GM12865 (cell line): ENCODE measurements around the gene ABHD12B.

Experiments used
- DNase-seq: peaks from one replicate; pipeline ENCODE4 v3.0.0; 2010; ENCODE audit warnings: low read depth
- H3K4me3 ChIP-seq: 2 replicates; pipeline ENCODE4 v1.5.1; 2011; ENCODE audit warnings: mild to moderate bottlenecking, low read depth, low read length, control low read depth
- TF ChIP-seq, protein P1 (sequence below): IDR thresholded peaks from 2 replicates; pipeline ENCODE4 v1.5.1; 2011; ENCODE audit warnings: low read length, control low read depth, low read depth, inconsistent platforms; ENCODE audit not compliant: insufficient read depth; ENCODE audit errors: missing control alignments

Gene ABHD12B

DNA sequence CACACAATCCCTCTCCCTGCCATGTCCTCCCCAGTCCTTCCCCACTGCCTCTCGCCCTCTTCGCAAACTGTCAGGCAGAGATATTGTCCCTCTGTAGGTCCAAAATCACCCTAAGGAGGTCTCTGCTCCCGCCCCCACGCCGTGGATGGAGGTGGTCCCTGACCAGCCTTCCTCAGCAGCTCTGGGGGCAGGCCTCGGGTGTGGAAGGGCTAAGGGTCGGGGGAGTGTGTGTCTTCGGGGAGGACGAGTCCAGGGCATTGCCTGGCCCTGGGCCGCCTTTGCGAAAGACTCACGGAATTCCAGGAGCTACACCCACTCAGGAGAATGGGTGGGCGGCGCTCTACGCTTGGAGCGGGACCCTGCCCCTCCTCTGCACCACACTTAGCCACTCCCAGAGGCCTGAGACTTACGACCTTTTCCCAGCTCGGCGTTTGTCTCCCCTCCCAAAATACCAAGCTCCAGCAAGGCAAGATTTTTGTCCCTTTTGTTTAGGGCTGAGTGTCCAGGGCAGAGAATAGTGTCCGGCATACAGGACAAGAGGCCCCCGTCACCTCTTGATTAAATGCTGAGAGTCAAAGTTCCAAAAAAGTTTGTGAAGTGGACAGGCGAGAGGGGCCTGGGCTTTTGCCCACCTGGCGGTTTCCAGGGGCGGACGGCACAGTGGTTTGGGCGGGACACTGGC lies 71.5 kb downstream of the ABHD12B start:
- no peak for DNase-seq
- peak overlapping the region; percentile 60 for H3K4me3 ChIP-seq
- TF ChIP-seq, protein P1, sequence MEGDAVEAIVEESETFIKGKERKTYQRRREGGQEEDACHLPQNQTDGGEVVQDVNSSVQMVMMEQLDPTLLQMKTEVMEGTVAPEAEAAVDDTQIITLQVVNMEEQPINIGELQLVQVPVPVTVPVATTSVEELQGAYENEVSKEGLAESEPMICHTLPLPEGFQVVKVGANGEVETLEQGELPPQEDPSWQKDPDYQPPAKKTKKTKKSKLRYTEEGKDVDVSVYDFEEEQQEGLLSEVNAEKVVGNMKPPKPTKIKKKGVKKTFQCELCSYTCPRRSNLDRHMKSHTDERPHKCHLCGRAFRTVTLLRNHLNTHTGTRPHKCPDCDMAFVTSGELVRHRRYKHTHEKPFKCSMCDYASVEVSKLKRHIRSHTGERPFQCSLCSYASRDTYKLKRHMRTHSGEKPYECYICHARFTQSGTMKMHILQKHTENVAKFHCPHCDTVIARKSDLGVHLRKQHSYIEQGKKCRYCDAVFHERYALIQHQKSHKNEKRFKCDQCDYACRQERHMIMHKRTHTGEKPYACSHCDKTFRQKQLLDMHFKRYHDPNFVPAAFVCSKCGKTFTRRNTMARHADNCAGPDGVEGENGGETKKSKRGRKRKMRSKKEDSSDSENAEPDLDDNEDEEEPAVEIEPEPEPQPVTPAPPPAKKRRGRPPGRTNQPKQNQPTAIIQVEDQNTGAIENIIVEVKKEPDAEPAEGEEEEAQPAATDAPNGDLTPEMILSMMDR = no peak

DNA sequence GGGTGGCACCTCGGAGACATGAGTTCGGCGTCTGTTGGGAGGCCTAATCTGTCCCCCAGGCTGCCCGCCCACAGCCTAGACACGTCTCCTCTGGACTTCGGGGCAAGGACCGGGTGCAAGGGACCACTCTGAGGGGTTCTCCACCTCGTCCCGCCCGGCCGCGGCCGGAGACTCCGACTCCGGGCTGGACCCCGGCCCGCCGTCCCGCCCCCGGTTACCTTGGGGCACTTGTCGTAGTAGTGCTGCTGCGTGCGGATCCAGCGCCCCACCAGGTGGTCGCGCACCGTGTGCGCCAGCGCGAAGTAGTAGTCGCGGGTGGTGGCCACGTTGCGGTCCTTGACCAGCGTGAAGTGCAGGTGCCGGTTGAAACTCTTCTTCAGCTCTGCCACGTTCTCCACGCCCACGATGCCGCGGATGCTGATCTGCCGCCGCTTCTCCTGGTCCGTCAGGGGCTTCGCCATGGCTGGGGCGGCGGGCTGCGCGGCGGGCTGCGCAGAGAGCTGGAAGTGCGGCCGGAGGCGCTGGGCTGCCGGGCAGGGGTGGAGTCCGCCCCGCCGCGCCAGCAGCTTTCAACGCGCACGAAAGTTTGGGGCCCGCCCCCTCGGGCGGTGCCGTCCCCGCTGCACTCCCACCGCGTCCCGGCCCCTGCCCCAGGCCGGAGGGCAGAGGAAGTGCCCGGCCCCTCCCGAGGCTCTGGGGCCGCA lies 72.2 kb downstream of the ABHD12B start, which contains the start of gene PYGL:
TSS of gene PYGL (minus strand) at position 541 of the 704 bp plus-strand sequence. CDS start at position 461, 80 bp downstream.
- TF ChIP-seq, protein P1 = no peak
- DNase-seq = peak; percentile 70
- peak within 1 kb of the TSS; percentile 60 for H3K4me3 ChIP-seq

DNA sequence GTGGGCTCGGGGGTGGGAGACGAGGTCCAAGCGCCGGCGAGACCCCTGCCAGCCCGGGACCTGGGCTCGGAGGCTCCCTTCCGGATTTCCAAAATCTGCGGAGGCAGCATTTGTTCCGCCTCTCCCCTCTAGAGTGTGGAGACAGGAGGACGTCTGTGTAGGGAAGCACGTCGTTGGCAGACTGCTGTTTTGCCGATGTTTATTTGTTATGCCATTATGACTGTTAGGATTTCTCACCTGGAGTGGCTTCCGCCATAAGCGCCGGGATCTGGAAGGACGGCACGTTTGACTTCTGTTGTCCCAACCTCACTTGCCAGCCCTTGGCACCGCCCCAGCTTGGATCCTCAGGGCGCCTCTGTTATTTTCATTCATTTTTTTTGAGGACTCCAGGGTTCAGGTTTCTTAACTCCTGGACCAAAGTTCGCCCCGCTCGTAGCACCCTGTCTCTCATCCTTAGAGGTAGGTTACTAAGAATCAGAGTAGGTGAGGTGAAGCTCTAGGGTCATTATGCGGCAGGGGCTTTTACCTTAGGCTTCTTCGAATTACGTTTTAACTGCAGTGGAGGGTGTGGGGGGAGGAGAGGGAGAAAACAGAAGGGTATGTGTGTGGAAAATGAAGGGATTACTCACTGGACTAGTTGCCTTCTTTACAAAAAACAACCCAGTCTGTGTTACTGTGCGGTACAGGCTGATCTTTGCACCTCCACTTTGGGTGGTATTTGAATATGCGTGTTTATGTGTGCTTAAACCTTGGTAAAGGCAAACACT lies 73.0 kb downstream of the ABHD12B start:
- no peak for DNase-seq
- TF ChIP-seq, protein P1 = no peak
- peak overlapping the region; percentile 60 for H3K4me3 ChIP-seq

DNA sequence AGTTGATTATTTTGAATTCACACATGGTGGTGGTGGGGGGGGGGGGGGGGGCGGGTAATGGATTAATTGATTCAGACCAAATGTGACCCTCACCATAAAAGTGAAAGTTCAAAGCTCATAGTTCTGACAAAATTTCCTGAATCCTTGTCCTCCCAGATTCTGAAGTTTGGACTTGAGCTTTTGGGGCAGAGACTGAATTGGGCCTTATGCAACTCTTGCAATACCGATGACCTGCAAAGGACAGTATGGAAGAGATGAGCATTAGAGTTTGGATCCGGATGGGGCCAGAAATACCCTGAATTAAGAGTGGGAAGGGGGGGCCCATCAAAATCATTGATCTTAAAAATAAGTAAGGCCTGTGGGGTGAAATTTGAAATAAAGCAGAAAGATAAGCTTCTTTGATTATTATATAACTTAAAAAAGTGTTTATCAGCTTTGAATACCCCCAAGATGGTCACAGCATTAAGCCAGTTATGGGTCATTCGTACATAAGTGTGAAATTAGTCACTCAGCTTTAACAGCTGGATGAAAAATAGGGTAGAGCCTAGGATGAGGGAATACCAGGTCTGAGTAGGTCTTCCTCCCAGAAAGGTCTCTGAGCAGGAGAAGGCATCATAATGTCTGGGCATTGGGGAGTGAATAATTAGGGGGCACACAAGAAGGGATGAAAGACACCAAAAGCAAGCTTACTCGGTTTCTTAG lies 74.5 kb downstream of the ABHD12B start:
- TF ChIP-seq, protein P1 = no peak
- no peak for DNase-seq
- H3K4me3 ChIP-seq = no peak overlapping the region

DNA sequence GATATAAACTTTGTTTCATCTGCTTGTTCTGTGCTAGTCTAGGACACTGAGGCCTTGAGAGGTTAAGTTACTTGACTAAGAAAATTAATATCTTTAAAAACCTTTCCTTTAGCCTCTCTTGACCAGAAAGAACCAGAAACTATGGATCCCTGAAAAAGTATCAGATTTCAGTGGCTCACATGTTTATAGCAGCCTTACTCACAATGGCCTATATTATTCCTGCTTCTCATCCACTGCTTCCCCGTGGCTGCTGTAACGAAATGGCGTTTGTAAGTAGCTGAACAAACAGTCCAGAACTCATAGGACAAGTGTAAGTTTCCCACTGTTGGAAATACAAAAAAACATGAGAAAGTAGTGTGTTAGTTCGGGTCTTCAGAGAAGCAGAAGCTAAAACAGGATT lies 75.6 kb downstream of the ABHD12B start:
- no peak for DNase-seq

DNA sequence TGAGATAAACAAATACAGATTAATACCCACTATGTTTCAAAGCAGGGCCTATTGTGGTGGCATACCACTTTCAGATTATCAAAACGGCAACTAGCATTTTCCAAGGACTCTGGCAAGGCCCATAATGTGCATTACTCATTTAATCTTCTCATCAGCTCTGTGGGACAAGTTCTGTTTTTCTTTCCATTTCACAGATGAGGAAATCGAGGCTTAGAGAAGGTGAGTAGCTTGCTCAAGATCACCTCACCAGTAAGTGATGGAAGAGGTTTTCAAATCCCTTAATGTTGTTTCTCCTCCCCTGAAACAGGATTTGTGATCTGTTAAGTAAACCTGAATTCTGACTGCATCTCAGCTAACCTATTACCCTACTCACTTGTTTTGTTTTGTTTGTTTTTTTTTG lies 76.4 kb downstream of the ABHD12B start:
- no peak overlapping the region for H3K4me3 ChIP-seq
- no peak for DNase-seq
- TF ChIP-seq, protein P1 = no peak

More for the DNA sequence above, 75.6 kb downstream of the ABHD12B start:
- TF ChIP-seq, protein P1 = no peak
- H3K4me3 ChIP-seq = no peak overlapping the region
